AML-193 (cell line): ENCODE results near the gene SDK2.
"Not testable (repeated sequence)": the region's sequence is repeated elsewhere in the genome, so short reads cannot be mapped to it uniquely, and the experiment has no call there.

Source experiments
- DNase-seq, 2 experiments: peaks; one replicate each; lab custom pipeline; 2025; lab: John Stamatoyannopoulos, UW

Gene SDK2

GRCh38 chr17:73342541-73343167 is 301.6 kb downstream of the SDK2 start:
- no peak for DNase-seq

GRCh38 chr17:73342050-73342522 is 302.2 kb downstream of the SDK2 start:
- DNase-seq: no peak

GRCh38 chr17:73341350-73342049 is 302.7 kb downstream of the SDK2 start:
- DNase-seq: no peak

- DNase-seq: peak; percentile 80 to 83
These were observed 304.1 kb downstream of the SDK2 start for GRCh38 chr17:73340093-73340596.

GRCh38 chr17:73338566-73339197 is 305.6 kb downstream of the SDK2 start:
- no peak for DNase-seq

GRCh38 chr17:73338050-73338521 is 306.2 kb downstream of the SDK2 start:
- no peak for DNase-seq

- DNase-seq: no peak
These were observed 306.9 kb downstream of the SDK2 start for GRCh38 chr17:73337330-73337710.

GRCh38 chr17:73336408-73337329 is 307.6 kb downstream of the SDK2 start:
- DNase-seq: no peak

GRCh38 chr17:73335591-73336407 is 308.4 kb downstream of the SDK2 start:
- DNase-seq: no peak

GRCh38 chr17:73334771-73335513 is 309.3 kb downstream of the SDK2 start:
- no peak for DNase-seq

GRCh38 chr17:73333445-73333844 is 310.8 kb downstream of the SDK2 start:
- DNase-seq: not testable (repeated sequence)

GRCh38 chr17:73331060-73331459 is 313.2 kb downstream of the SDK2 start:
- no peak for DNase-seq

- no peak for DNase-seq
These were observed 316.6 kb downstream of the SDK2 start for GRCh38 chr17:73327676-73328075.

GRCh38 chr17:73325527-73325842 is 318.8 kb downstream of the SDK2 start:
- peak in 1 of 2 experiments; percentile 14 for DNase-seq

- no peak for DNase-seq
These were observed 319.3 kb downstream of the SDK2 start for GRCh38 chr17:73324711-73325526.

- no peak for DNase-seq
These were observed 320.1 kb downstream of the SDK2 start for GRCh38 chr17:73324160-73324475.

GRCh38 chr17:73323409-73324159 is 320.7 kb downstream of the SDK2 start:
- no peak for DNase-seq

- DNase-seq: no peak
These were observed 323.5 kb downstream of the SDK2 start for GRCh38 chr17:73320601-73321264.
